Effector memory CD4-positive, alpha-beta T cell (primary cell): ENCODE data around the gene IRF1.

Experiments
- DNase-seq, 3 donors: peaks; one replicate each; pipeline ENCODE4 v3.0.0-alpha.2; 2020
- H3K27ac ChIP-seq: 2 replicates; pipeline ENCODE4 v1.7.0; 2013; ENCODE audit warnings: mild to moderate bottlenecking, low read length, moderate library complexity; ENCODE audit not compliant: insufficient read depth, poor library complexity, severe bottlenecking
- H3K27me3 ChIP-seq: replicated peaks from 2 replicates; pipeline ENCODE4 v1.7.0; 2013; ENCODE audit warnings: mild to moderate bottlenecking, low read length; ENCODE audit not compliant: insufficient read depth, control insufficient read depth, poor library complexity, severe bottlenecking
- H3K36me3 ChIP-seq: 2 replicates; pipeline ENCODE4 v1.7.0; 2013; ENCODE audit warnings: mild to moderate bottlenecking, low read length, moderate library complexity; ENCODE audit not compliant: control insufficient read depth, insufficient read depth
- H3K4me1 ChIP-seq: 2 replicates; pipeline ENCODE4 v1.7.0; 2013; ENCODE audit warnings: low read length, mild to moderate bottlenecking; ENCODE audit not compliant: control insufficient read depth, insufficient read depth, poor library complexity, severe bottlenecking
- H3K4me3 ChIP-seq: 2 replicates; pipeline ENCODE4 v1.7.0; 2013; ENCODE audit warnings: low read length, low read depth, mild to moderate bottlenecking; ENCODE audit not compliant: insufficient read depth, poor library complexity, severe bottlenecking
- H3K9me3 ChIP-seq: 2 replicates; pipeline ENCODE4 v1.7.0; 2013; ENCODE audit warnings: mild to moderate bottlenecking, low read length, moderate library complexity; ENCODE audit not compliant: control insufficient read depth

IRF1 gene

DNA sequence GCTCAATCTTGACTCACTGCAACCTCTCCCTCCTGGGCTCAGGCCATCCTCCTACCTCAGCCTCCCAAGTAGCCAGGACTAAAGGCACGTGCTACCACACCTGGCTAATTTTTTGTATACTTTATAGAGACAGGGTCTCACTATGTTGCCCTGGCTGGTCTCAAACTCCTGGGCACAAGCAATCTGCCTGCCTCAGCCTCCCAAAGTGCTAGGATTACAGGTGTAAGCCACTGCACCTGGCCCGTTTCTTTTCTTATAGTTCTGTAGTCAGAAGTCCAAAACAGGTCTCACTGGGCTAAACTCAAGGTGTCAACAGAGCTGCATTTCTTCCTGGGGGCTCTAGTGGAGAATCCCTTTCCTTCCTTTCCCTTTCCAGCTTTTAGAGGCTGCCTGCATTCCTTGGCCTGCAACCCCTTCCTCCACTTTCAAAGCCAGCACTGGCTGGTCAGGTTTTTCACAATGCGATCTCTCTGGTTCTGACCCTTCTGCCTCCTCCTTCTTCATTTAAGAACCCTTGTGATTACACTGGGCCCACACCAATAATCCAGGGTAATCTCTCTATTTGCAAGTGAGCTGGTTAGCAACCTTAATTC lies 16.3 kb downstream of the IRF1 start:
- Histone ChIP-seq H3K27ac (peak overlapping the region; percentile 38), H3K36me3 (no peaks in the 10 kb centered on the region), H3K9me3 (no peaks in the 10 kb centered on the region), H3K27me3 (no peaks in the 10 kb centered on the region), H3K4me1 (peaks cover 58% of the 10 kb centered on the region), H3K4me3 (no peak overlapping the region)
- DNase-seq: no peak

DNA sequence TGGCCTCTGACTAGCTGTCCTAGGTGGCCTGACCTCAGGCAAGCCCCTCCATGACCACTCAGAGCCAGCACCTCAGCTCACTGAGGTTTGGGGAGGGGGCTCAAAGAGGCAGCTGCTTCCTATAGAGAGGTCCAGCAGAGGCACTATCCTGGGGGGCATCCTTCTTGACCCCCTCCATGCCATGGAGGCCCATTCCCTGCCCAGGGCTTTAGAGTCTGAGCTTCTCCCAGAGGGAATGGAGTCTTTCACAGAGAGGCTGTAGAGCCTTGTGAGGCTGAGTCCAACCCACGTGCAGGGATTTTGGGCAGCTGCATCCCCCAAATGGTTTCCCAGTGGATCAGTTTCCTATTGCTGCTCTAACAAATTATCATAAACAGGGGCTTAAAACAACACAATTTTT lies 16.9 kb downstream of the IRF1 start:
- no peak for DNase-seq
- Histone ChIP-seq H3K36me3 (no peaks in the 10 kb centered on the region), H3K4me3 (no peak overlapping the region), H3K27ac (peak overlapping the region; percentile 73), H3K27me3 (no peaks in the 10 kb centered on the region), H3K9me3 (no peaks in the 10 kb centered on the region), H3K4me1 (peaks cover 63% of the 10 kb centered on the region)

DNA sequence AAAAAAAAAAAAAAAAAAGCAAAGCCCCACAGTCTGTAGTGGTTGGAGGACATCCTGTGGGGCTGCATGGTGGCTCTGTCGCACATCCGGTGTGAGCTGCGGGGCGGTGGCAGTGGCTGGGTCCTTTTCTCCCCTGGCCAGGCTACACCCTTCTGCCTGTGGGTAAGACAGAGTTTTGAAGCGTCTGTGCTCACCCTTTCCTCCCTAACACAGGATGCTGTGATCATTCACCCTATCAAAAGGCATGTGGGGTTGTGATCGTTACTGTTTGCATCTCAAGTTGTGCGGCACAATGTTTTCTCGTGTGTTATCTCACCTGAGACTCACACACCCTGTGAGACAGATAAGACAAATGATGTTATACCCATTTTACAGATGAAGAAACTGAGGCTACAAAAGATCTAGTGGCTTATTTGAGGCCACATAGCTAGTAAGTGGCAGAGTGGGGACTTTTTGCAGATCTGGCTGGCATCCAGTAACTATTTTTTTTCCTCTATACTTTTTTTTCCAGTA lies 17.5 kb downstream of the IRF1 start:
- H3K27me3 ChIP-seq: no peaks in the 10 kb centered on the region
- H3K4me3 ChIP-seq: no peak overlapping the region
- no peaks in the 10 kb centered on the region for H3K36me3 ChIP-seq
- no peaks in the 10 kb centered on the region for H3K9me3 ChIP-seq
- peak; percentile 81 to 85 (median 83) for DNase-seq
- peak overlapping the region; percentile 73 for H3K27ac ChIP-seq
- H3K4me1 ChIP-seq: peaks cover 64% of the 10 kb centered on the region

DNA sequence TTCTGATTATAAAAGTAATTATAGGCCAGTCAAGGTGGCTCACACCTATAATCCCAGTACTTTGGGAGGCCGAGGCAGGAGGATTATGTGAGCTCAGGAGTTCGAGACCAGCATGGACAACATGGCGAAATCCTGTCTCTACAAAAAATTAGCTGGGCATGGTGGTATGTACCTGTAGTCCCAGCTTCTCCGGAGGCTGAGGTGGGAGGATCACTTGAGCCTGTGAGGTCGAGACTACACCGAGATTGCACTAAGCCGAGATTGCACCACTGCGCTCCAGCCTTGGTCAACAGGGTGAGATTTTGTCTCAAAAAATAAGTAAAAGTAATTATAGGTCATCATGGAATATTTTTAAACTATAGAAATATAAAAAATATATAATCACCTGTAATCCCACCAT lies 18.1 kb downstream of the IRF1 start:
- Histone ChIP-seq H3K36me3 (no peaks in the 10 kb centered on the region), H3K9me3 (no peaks in the 10 kb centered on the region), H3K4me3 (no peak overlapping the region), H3K27me3 (no peaks in the 10 kb centered on the region), H3K27ac (peak overlapping the region; percentile 73), H3K4me1 (peaks cover 69% of the 10 kb centered on the region)
- DNase-seq: no peak

- H3K4me1 ChIP-seq: peaks cover 74% of the 10 kb centered on the region
- H3K27ac ChIP-seq: peak overlapping the region; percentile 73
- H3K4me3 ChIP-seq: no peak overlapping the region
Observed at GRCh38 chr5:132471944-132472343, 18.6 kb downstream of the IRF1 start.

GRCh38 chr5:132471151-132471907 lies 19.2 kb downstream of the IRF1 start:
- H3K27me3 ChIP-seq: no peaks in the 10 kb centered on the region
- peak overlapping the region; percentile 73 for H3K27ac ChIP-seq
- no peak for DNase-seq
- no peaks in the 10 kb centered on the region for H3K9me3 ChIP-seq
- H3K36me3 ChIP-seq: no peaks in the 10 kb centered on the region
- H3K4me1 ChIP-seq: peaks cover 80% of the 10 kb centered on the region
- no peak overlapping the region for H3K4me3 ChIP-seq

More at GRCh38 chr5:132471944-132472343, 18.6 kb downstream of the IRF1 start:
- no peak for DNase-seq
- H3K27me3 ChIP-seq: no peaks in the 10 kb centered on the region
- no peaks in the 10 kb centered on the region for H3K36me3 ChIP-seq
- H3K9me3 ChIP-seq: no peaks in the 10 kb centered on the region

DNA sequence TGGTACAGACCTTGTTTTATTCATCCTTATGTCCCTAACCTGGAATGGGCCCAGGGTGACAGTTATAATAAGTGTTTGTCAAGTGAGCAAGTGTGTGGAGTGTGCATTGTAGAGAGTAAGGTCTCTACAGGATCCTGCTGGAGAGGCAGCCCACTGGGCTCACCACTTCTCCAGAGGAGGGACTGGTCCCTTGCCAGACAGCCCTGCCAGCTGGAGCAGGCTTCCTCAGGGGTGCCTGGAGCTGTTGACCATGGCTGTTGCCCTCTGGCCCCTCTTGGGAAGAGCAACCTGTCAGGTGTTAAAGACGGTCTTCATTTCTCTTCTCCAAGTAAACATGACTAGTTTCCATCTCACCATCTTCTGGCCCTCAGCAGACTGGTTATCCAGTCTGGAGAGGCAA lies 20.0 kb downstream of the IRF1 start:
- no peaks in the 10 kb centered on the region for H3K36me3 ChIP-seq
- H3K4me3 ChIP-seq: no peak overlapping the region
- peak overlapping the region; percentile 73 for H3K27ac ChIP-seq
- H3K9me3 ChIP-seq: no peaks in the 10 kb centered on the region
- H3K27me3 ChIP-seq: no peaks in the 10 kb centered on the region
- no peak for DNase-seq
- peaks cover 87% of the 10 kb centered on the region for H3K4me1 ChIP-seq

DNA sequence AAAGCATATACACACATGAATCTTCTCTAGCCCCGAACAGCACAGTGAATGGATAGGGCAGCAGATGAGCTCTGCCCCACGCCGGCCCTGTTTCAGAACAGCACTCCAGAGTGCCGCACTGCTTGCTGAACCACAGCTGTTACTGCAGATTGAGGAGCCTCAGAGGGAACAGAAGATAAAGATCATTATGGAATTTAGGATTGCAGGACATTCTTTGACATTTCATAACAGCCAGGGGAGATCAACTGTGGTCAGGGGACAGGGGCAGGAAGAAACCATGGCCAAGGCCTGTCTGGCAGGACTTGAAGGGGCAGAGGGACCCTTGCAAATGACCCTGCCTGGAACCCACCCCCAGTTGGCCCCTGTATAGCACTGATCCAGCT lies 20.6 kb downstream of the IRF1 start:
- Histone ChIP-seq H3K4me1 (peaks cover 87% of the 10 kb centered on the region), H3K27me3 (no peaks in the 10 kb centered on the region), H3K9me3 (no peaks in the 10 kb centered on the region), H3K27ac (peak overlapping the region; percentile 73), H3K36me3 (no peaks in the 10 kb centered on the region), H3K4me3 (no peak overlapping the region)
- DNase-seq: no peak

- Histone ChIP-seq H3K4me3 (no peak overlapping the region), H3K27me3 (no peaks in the 10 kb centered on the region), H3K36me3 (no peaks in the 10 kb centered on the region), H3K4me1 (peaks cover 87% of the 10 kb centered on the region), H3K27ac (no peak overlapping the region), H3K9me3 (no peaks in the 10 kb centered on the region)
- no peak for DNase-seq
Observed at GRCh38 chr5:132469380-132470009, 21.1 kb downstream of the IRF1 start.
